Activated naive CD8-positive, alpha-beta T cell treated with anti-CD3 and anti-CD28 coated beads, Interleukin-2, amount 50 U/mL, for 16 hours (primary cell): ENCODE results near the gene NCBP1.
"Not testable (repeated sequence)": the region's sequence is repeated elsewhere in the genome, so short reads cannot be mapped to it uniquely, and the experiment has no call there.

Experiments
- DNase-seq: peaks from one replicate; pipeline ENCODE4 v3.0.0-alpha.2; 2020; ENCODE audit warnings: low read depth, low spot score

NCBP1 gene

DNA sequence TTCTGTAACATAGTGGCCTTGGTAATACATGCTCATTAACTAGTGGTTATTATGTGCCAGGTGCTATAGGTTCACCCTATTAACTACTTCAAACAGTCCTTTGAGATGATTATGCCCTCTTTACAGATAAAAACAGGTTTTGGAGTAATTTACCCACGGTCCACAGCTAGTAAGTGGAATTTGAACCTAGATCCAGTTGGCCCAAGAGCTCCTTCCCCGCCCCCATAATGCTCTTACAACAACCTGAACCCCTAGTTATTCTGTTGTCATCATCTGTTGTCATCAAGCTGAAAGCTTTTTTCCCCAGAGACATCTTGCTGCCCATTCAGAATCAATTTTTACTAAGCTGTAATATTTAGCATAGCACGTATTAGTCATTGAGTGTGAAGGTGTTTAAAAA lies 40.3 kb downstream of the NCBP1 start:
- DNase-seq, result no peak

- no peak for DNase-seq
Observed at GRCh38 chr9:97675655-97676054, 42.0 kb downstream of the NCBP1 start.

GRCh38 chr9:97682242-97682641 lies 48.6 kb downstream of the NCBP1 start:
- DNase-seq, result no peak

- DNase-seq, result no peak
Observed at GRCh38 chr9:97688654-97689053, 55.0 kb downstream of the NCBP1 start.

DNA sequence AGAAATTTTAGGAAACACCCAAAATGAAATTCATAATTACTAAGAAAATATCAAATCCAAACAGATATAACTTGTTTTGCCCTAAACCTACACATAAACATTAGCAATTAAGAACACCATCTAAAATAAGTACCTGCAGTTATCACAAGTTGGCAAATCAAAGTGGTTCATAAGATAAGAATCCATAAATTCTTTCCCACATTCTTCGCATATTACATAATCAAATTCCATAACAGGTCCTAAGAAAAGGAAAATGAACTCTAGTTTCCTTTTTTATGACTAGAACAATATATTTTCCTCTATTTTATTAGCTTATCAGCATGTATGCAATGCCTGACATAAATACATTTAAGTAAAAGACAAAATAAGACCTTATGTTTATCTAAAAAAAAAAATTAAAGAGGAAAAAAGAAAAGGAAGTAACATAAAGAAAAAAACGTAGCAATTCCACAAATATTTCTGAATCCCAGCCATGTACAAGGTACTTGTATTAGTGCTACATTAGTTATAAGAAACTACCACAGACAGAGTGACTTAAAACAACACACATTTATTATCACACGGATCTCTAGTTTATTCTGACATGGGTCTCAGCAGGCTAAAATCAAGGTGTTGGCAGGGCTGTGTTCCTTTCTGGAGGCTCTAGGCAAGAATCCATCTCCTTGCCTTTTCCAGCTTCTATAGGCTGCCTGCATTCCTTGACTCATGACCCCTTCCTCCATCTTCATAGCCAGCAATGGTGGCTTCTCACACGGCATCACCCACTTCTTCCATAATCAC lies 56.0 kb downstream of the NCBP1 start:
- no peak for DNase-seq

DNA sequence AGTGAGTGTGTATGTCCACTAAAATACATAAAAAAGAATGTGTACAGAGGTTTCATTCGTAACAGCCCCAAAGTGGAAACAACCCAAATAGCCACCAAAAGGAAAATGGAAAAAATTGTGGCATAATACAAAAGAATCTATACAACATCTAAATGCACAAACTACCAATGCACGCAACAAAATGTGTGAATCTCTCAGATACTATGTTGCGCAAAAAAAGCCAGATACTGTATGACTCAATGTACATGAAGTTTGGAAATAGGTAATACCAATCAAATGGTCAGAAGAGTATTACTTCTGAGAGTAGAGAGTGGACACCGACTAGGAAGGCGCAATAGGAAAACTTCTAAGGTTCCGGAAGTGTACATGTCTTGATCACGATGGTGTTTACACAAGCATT lies 61.1 kb downstream of the NCBP1 start:
- DNase-seq, result no peak

- DNase-seq, result no peak
Observed at GRCh38 chr9:97695390-97695789, 61.8 kb downstream of the NCBP1 start.

- DNase-seq, result no peak
Observed at GRCh38 chr9:97695995-97696802, 62.6 kb downstream of the NCBP1 start.

GRCh38 chr9:97696803-97697601 lies 63.4 kb downstream of the NCBP1 start, which contains the start of gene XPA:
Gene XPA (minus strand): TSS chr9:97697340. CDS start chr9:97697292, 48 bp downstream.
- DNase-seq, result peak; percentile 92

- DNase-seq, result no peak
Observed at GRCh38 chr9:97697837-97698236, 64.2 kb downstream of the NCBP1 start.

DNA sequence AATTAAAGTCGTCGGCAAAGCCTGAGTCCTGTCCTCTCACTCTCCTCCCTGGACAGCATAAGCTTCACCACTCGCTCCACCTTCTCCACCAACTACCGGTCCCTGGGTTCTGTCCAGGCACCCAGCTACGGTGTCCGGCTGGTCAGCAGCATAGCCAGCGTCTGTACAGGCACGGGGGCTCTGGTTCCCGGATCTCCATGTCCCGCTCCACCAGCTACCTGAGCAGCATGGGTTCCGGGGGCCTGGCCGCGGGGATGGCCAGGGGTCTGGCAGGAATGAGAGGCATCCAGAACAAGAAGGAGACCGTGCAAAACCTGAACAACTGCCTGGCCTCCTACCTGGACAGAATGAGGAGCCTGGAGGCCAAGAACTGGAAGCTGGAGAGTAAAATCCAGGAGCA lies 65.2 kb downstream of the NCBP1 start:
- DNase-seq, result no peak

GRCh38 chr9:97699281-97699680 lies 65.7 kb downstream of the NCBP1 start:
- DNase-seq, result not testable (repeated sequence)

GRCh38 chr9:97699824-97700223 lies 66.2 kb downstream of the NCBP1 start:
- DNase-seq, result not testable (repeated sequence)

DNA sequence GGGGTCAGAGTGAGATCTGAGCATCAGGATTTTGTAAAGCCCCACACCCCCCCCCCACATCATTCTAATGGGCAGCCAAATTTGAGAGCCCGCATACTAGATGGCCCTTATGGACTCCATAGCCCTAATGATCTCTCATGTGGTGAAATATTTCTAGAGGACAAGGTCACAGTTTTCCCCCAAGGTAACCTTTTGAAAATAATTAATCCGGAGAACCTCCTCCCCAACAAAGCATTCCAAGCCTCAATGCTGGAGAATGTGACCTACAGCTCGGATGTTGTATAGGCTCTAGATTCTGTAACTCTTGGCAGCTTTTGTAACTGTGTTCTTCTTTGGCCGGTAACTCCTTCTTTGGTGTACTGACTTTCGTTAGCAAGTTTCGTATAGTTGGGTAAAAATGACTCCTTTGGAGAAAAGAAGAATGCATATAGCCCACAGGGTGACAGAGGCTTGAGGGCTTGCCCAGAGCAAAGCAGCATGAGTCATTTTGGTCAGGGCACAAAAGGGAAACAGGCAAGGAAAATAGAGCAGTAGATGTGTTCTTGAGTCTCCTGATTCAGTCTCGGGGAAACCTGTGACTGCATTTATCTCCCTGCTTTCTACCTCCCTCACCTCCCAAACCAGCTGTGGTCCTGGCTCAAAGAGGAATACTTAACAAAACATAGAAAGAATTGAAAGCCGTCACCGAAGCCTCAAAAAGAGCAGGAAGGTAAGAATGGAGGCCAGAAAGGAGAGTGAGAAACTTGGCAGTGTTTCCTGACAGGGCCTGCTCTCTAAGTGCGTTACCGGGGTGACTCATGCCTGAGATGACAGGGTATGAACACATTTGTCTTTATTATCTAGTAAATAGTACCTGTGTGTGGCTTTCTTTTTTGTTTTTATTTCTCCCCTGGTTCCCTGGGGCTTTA lies 70.1 kb downstream of the NCBP1 start:
- DNase-seq, result no peak

GRCh38 chr9:97704345-97704677 lies 70.7 kb downstream of the NCBP1 start:
- DNase-seq, result no peak

- DNase-seq, result no peak
Observed at GRCh38 chr9:97704851-97705250, 71.2 kb downstream of the NCBP1 start.

DNA sequence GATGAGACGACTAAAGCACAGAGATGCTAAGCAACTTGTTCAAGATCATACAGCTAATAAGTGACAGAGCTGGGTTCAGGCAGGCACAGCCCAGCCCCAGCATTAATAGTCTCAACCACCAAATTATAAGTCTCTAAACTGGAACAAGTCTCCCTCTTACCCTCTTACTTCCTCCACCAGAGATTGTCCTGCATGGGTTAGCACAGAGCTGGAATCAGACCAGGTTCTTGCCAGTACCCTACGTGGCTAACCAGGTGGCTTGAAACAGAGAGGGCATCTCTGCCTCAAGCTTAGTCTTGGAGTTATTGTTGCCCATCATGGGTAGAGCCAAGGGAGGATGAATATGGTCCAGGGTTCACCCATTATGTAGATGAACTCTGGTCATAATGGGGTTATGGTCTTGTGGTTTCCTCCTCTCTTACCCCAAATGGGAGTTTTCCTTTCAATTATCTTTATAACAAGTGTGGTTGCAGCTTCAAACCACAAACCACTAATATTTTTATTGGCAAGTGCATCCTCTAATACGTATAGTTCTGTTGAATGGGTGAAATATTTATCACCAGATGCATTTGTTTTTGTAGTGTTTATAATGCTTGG lies 71.8 kb downstream of the NCBP1 start:
- no peak for DNase-seq

DNA sequence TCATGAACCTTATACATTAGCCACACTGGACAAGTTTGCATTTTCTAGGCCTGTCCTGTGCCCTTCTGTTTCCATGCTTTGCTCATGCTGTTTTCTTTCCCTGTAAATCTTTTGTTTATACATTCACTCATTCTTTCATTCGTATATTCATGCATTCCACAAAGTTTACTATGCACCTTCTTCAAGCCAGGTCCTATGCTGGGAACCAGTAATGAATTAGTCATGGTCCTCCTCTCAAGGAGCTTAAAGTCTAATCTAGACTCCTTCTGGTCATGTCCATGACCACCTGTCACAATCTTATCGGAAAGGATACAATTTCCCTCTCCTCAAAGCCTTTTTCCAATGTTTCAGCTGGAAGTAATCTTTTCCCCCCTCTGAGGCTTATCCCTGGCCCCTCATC lies 72.6 kb downstream of the NCBP1 start:
- DNase-seq, result no peak

GRCh38 chr9:97710356-97711222 lies 77.0 kb downstream of the NCBP1 start:
- DNase-seq, result no peak

DNA sequence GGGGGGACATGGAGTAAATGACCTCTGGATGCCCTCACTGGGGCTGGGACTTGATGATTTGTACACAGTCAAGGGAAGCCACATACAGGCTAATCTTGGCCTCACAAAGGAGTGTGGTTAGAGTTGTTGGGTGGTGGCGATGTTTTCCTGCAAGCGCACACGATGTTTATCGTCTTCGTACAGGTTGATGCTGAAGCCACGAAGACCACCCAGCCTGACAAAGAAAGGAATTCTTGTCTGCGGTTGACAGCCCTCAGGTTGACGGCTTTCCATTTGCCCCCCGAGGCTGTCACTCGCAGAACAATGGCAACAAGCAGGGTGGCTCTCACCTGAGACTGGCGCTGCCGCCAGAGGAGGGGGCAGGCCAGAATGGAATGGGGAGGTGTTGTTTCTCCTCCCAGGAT lies 77.6 kb downstream of the NCBP1 start:
- no peak for DNase-seq
